Calu3 (cell line): ENCODE data around the gene PUDP. TPM values are rescaled to one million over a fixed set of nuclear protein-coding genes. Genes with fewer than 3 reads are reported as not detected.

Source experiments
- BruUV-seq: library from RNA; stranded (reverse); fragments of 400-500 nt; replicated peaks from 2 replicates; lab custom pipeline; 2021; lab: Mats Ljungman, UMichigan
- CTCF ChIA-PET: fragments of 300-600 bp; sonication (Branson Sonifier 250); formaldehyde crosslinking; loops from one replicate; lab custom pipeline; 2022; ENCODE audit warnings: antibody characterized with exemption; lab: Charles Lee
- DNase-seq: peaks from one replicate; pipeline ENCODE4 v3.0.0; 2022
- H3K27ac Mint-ChIP-seq: one replicate; pipeline ENCODE4 v1.8.0; 2022; ENCODE audit warnings: mixed read lengths; ENCODE audit not compliant: unreplicated experiment
- H3K27me3 Mint-ChIP-seq: one replicate; pipeline ENCODE4 v1.8.0; 2022; ENCODE audit warnings: mixed read lengths; ENCODE audit not compliant: unreplicated experiment
- H3K36me3 Mint-ChIP-seq: one replicate; pipeline ENCODE4 v1.8.0; 2022; ENCODE audit warnings: mild to moderate bottlenecking, moderate library complexity, mixed read lengths; ENCODE audit not compliant: insufficient read depth, unreplicated experiment
- H3K4me1 Mint-ChIP-seq: one replicate; pipeline ENCODE4 v1.8.0; 2022; ENCODE audit warnings: mild to moderate bottlenecking, low read depth, mixed read lengths; ENCODE audit not compliant: unreplicated experiment
- H3K4me3 Mint-ChIP-seq: one replicate; pipeline ENCODE4 v1.8.0; 2022; ENCODE audit warnings: mild to moderate bottlenecking, low read depth, moderate library complexity, mixed read lengths; ENCODE audit not compliant: unreplicated experiment
- H3K9me3 Mint-ChIP-seq: one replicate; pipeline ENCODE4 v1.8.0; 2022; ENCODE audit warnings: low read depth, mixed read lengths; ENCODE audit not compliant: unreplicated experiment
- CTCF ChIP-seq: fragments of 200-600 bp; IDR thresholded peaks from one replicate; pipeline ENCODE4 v1.8.0; 2022; ENCODE audit warnings: antibody characterized with exemption; ENCODE audit not compliant: unreplicated experiment
- intact Hi-C: fragments of 100-400 bp; cut with micrococcal nuclease; formaldehyde crosslinking; loops from one replicate; pipeline ENCODE4 v1.10.0; 2022; ENCODE audit not compliant: unreplicated experiment
- total RNA-seq: library from RNA; stranded (reverse); gene quantifications from 2 replicates; pipeline ENCODE4 v1.2.3, GENCODE V29; 2022

Gene PUDP
- total RNA-seq, 1 experiment from 2014 or later: 30.6 TPM

DNA sequence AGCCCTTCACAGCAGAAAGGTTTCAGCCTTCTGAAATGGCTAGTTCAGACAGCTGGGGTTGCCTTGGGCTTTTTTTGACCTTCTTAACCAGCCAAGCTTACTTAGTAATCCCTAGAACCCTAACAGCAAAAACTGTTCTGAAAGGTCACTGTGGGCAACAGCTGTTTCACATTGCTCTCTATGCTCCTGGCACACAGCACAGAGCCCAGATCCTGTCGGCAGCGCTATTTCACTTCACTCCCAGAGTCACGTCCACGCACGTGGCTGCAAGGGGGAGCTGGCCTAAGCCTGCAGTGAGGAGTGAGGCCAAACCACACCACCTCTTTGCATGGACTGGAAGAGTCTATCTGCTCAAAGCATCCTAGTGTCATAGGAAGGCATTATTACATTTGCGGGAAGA lies 32.4 kb downstream of the PUDP start:
- no TSS peak for BruUV-seq
- no peak overlapping the region for H3K4me3 Mint-ChIP-seq
- no peaks in the 10 kb centered on the region for H3K9me3 Mint-ChIP-seq
- no peak for TF ChIP-seq CTCF
- DNase-seq: no peak
- intact Hi-C loops: no loop called here
- no peaks in the 10 kb centered on the region for H3K27me3 Mint-ChIP-seq
- H3K4me1 Mint-ChIP-seq: peaks cover 31% of the 10 kb centered on the region
- CTCF ChIA-PET: no interaction called here
- H3K36me3 Mint-ChIP-seq: peaks cover 6% of the 10 kb centered on the region
- no peak overlapping the region for H3K27ac Mint-ChIP-seq

- no peaks in the 10 kb centered on the region for H3K36me3 Mint-ChIP-seq
- TF ChIP-seq CTCF: no peak
- H3K9me3 Mint-ChIP-seq: no peaks in the 10 kb centered on the region
- H3K27ac Mint-ChIP-seq: no peak overlapping the region
- no peak overlapping the region for H3K4me3 Mint-ChIP-seq
- H3K4me1 Mint-ChIP-seq: peaks cover 26% of the 10 kb centered on the region
- no TSS peak for BruUV-seq
- intact Hi-C loops: no loop called here
- no peak for DNase-seq
- no peaks in the 10 kb centered on the region for H3K27me3 Mint-ChIP-seq
- CTCF ChIA-PET: no interaction called here
Measured at GRCh38 chrX:7112071-7112470, 35.9 kb downstream of the PUDP start.

DNA sequence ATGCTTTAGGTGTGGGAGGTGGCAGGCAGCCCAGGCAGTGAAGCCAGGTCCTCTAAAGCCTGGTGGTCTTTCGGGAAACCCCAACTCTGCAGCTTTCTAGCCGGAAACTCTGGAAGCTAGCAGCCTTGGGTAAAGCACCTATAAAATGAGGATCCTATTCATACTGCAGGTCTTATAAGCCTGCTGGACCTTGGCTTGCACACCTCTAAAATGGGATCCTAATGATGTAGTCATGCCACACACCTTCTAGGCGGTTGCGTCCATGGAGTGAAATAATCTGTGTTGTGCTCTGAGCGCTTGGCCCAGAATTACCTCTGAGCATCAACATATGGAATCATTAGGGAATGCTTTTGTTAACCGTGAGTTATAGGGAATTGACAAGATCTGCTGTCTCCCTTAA lies 36.4 kb downstream of the PUDP start:
- H3K27ac Mint-ChIP-seq: no peak overlapping the region
- CTCF ChIA-PET: no interaction called here

GRCh38 chrX:7110821-7111276 lies 37.1 kb downstream of the PUDP start:
- no TSS peak for BruUV-seq
- Mint-ChIP-seq H3K4me1 (peaks cover 25% of the 10 kb centered on the region), H3K27me3 (no peaks in the 10 kb centered on the region), H3K36me3 (no peaks in the 10 kb centered on the region), H3K4me3 (no peak overlapping the region), H3K27ac (no peak overlapping the region), H3K9me3 (no peaks in the 10 kb centered on the region)
- no peak for DNase-seq
- CTCF ChIA-PET: no interaction called here
- no peak for TF ChIP-seq CTCF
- intact Hi-C loops: no loop called here

More for the DNA sequence above, 36.4 kb downstream of the PUDP start:
- no peaks in the 10 kb centered on the region for H3K9me3 Mint-ChIP-seq
- H3K36me3 Mint-ChIP-seq: no peaks in the 10 kb centered on the region
- intact Hi-C loops: no loop called here
- H3K4me1 Mint-ChIP-seq: peaks cover 25% of the 10 kb centered on the region
- TF ChIP-seq CTCF: no peak
- DNase-seq: no peak
- no peak overlapping the region for H3K4me3 Mint-ChIP-seq
- no peaks in the 10 kb centered on the region for H3K27me3 Mint-ChIP-seq
- BruUV-seq: no TSS peak
